Fibroblast of gingiva (primary cell): ENCODE data around the gene MYL4.
"Not testable (repeated sequence)": the region's sequence is repeated elsewhere in the genome, so short reads cannot be mapped to it uniquely, and the experiment has no call there.

Source experiments
- DNase-seq: peaks from one replicate; pipeline ENCODE4 v3.0.0-alpha.2; 2011; ENCODE audit warnings: low read depth

MYL4 gene

GRCh38 chr17:47208744-47209488 is at the start of gene MYL4:
MYL4 (plus strand) TSS chr17:47209348; CDS start chr17:47209423, 75 bp downstream.
- no peak for DNase-seq

- DNase-seq: no peak
Measured at GRCh38 chr17:47162013-47162622, 47.0 kb upstream of the MYL4 start.

GRCh38 chr17:47164263-47164662 is 44.9 kb upstream of the MYL4 start:
- DNase-seq: no peak

GRCh38 chr17:47165137-47165536 is 44.0 kb upstream of the MYL4 start:
- DNase-seq: no peak

GRCh38 chr17:47166854-47167253 is 42.3 kb upstream of the MYL4 start:
- DNase-seq: not testable (repeated sequence)

GRCh38 chr17:47168896-47169295 is 40.3 kb upstream of the MYL4 start:
- DNase-seq: not testable (repeated sequence)

- no peak for DNase-seq
Measured at GRCh38 chr17:47170710-47171109, 38.4 kb upstream of the MYL4 start.

GRCh38 chr17:47172696-47173565 is 36.2 kb upstream of the MYL4 start:
- no peak for DNase-seq

GRCh38 chr17:47174823-47175222 is 34.3 kb upstream of the MYL4 start:
- not testable (repeated sequence) for DNase-seq

GRCh38 chr17:47176389-47176826 is 32.7 kb upstream of the MYL4 start:
- no peak for DNase-seq

- no peak for DNase-seq
Measured at GRCh38 chr17:47177261-47177660, 31.9 kb upstream of the MYL4 start.

GRCh38 chr17:47179141-47179540 is 30.0 kb upstream of the MYL4 start:
- no peak for DNase-seq

GRCh38 chr17:47180337-47180736 is 28.8 kb upstream of the MYL4 start:
- DNase-seq: no peak

- DNase-seq: not testable (repeated sequence)
Measured at GRCh38 chr17:47180988-47181387, 28.2 kb upstream of the MYL4 start.

- peak; percentile 43 for DNase-seq
Measured at GRCh38 chr17:47184681-47185080, 24.5 kb upstream of the MYL4 start.

- DNase-seq: peak; percentile 54
Measured at GRCh38 chr17:47188271-47188875, 20.8 kb upstream of the MYL4 start.

- DNase-seq: peak; percentile 95
Measured at GRCh38 chr17:47188876-47189731, 20.0 kb upstream of the MYL4 start, which contains the start of gene CDC27. CDC27 (minus strand) TSS chr17:47189295; CDS start chr17:47189172, 123 bp downstream.

- no peak for DNase-seq
Measured at GRCh38 chr17:47189732-47190237, 19.4 kb upstream of the MYL4 start.

- no peak for DNase-seq
Measured at GRCh38 chr17:47190243-47190642, 18.9 kb upstream of the MYL4 start.

GRCh38 chr17:47190770-47191169 is 18.4 kb upstream of the MYL4 start:
- DNase-seq: no peak

GRCh38 chr17:47192554-47192953 is 16.6 kb upstream of the MYL4 start:
- peak; percentile 34 for DNase-seq
